GM23248 (cell line): Measurements from ENCODE around the gene SGPL1.

Experiments
- EZH2 ChIP-seq: fragments of 200-600 bp; sonication (generic); IDR thresholded peaks from 2 replicates; pipeline ENCODE4 v1.6.1; 2018; ENCODE audit warnings: antibody characterized with exemption, mild to moderate bottlenecking; ENCODE audit not compliant: insufficient read depth, poor library complexity, severe bottlenecking
- EZH2phosphoT487 ChIP-seq: fragments of 200-600 bp; sonication (generic); IDR thresholded peaks from 2 replicates; pipeline ENCODE4 v1.6.1; 2018; ENCODE audit warnings: antibody characterized with exemption, moderate library complexity, mild to moderate bottlenecking, low read depth; ENCODE audit not compliant: insufficient read depth

- TF ChIP-seq EZH2, result no peak
- TF ChIP-seq EZH2phosphoT487, result no peak
Measured at GRCh38 chr10:70874061-70874460, 58.3 kb downstream of the SGPL1 start.
